Measurements from ENCODE around the gene PRRC2A.

Gene PRRC2A

DNA sequence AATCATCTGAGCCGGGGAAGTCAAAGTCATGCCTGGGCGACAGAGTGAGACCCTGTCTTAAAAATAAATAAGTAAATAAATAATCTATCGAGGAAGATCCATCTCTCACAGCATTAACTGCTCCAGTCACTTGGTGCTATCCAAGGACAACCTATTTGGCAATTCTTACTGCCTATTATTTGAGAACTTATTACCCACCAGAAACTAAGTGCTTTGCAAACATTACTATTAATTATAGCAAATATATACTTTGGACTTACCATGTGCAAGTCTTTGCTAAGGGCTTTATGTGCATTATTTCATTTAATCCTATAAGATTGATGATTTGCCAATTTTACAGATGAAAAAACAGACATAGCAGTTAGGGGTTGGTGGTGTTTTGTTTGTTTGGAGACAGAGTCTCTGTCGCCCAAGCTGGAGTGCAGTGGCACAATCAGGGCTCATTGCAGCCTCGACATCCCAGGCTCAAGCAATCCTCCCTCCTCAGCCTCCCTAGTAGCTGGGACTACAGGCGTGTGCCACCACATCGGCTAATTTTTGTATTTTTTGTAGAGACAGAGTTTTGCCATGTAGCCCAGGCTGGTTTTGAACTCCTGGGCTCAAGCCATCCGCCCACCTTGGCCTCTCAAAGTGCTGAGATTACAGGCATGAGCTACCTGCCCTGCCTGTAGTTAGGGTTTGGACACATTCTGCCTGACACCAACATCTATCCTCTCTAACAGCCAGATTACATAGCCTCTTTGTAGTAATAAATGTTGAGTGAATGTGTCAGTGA, 34.2 kb downstream of the PRRC2A start:
- DNase-seq: no peak

- no peak for DNase-seq
These were observed 35.1 kb downstream of the PRRC2A start, which contains the start of gene APOM for GRCh38 chr6:31655349-31656237. Gene APOM, plus strand, starts transcription at chr6:31655894. Its CDS starts 73 bp downstream, at chr6:31655967.

- DNase-seq: no peak
These were observed 37.1 kb downstream of the PRRC2A start for GRCh38 chr6:31657406-31658157.

- no peak for DNase-seq
These were observed 37.7 kb downstream of the PRRC2A start for GRCh38 chr6:31658158-31658688.

- no peak for DNase-seq
These were observed 38.6 kb downstream of the PRRC2A start for GRCh38 chr6:31658983-31659648.

DNA sequence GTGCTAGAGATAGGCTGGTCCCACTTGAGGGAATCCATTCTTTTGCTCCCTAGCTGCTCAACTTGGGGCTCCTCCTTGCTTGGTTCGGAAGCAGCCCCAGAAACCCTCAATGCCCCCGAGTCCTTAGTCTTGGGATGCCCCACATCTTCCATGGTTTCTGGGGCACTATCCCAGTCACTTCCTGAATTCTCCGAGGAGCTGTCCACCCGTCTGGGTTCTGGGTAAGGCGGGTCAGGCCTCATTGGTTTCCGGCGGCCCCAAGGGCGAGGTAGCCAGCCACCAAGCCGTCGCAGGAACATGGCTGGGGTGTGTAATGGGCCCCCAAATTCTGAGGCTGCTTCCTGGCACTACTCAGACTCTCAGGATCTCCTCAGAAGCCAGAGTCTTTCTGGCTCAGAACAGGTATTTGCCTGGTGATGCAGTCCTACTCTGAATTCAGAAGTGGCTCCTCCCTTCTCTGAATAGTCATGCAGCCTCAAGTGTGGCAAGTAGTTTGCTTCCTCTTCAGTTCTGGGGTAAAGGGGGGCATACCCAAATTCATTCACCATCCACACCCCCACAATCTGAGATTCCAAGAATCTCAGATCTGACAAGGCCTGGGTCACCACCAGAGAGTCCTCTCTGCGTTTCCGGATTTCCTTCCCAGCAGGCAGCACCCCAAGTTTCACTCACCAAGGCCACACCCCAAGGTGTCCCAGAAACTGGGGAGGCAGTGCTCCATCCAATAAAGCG, 39.3 kb downstream of the PRRC2A start:
- DNase-seq: no peak

DNA sequence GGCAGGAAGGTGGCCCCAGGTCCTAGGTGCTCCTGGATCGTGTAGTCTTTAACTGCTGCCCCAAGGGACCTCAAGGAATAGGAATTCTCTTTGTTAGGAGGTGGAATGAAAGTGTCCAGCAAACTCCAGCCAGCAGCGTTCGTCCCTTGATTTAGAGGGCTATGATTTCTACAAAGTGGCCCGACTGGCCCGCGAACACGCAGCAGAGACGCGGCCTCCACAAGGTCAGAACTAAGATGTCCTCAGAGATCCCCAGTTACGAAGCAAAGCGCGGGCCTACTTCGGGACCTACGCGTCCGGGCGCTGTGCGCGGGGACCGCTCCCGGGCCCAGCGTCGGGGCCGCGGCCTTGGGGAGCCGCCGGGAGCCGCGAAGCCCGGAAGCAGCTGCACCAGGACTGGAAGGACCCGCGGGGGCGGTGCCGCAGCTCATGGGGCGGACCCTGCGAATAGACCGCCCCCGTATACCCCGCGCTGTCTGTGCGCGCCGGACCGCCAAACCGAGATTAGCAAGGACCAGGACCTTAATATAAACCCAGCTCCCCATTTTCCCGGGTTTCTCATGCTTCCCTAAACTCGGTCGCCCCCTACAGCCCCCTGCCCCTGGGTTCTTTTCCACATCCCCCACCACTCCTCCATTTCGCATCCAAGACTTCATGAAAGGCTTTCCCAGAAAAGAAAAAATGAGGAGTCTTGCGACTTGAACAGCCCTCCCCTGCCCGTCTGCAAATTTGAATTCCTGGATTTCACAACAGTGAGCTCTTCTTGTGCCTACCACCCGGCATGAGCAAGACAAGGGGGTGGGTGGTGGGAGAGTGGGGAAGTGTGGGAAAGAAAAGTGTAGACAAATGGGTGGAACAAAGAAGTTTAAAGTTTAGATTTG, 40.1 kb downstream of the PRRC2A start, which contains the start of gene C6orf47:
Gene C6orf47 (minus strand): TSS at position 398 of the 881 bp plus-strand sequence. CDS start 831 bp downstream, outside the sequence.
- peak; percentile 26 for DNase-seq

- no peak for DNase-seq
These were observed 41.0 kb downstream of the PRRC2A start for GRCh38 chr6:31661262-31662123.

DNA sequence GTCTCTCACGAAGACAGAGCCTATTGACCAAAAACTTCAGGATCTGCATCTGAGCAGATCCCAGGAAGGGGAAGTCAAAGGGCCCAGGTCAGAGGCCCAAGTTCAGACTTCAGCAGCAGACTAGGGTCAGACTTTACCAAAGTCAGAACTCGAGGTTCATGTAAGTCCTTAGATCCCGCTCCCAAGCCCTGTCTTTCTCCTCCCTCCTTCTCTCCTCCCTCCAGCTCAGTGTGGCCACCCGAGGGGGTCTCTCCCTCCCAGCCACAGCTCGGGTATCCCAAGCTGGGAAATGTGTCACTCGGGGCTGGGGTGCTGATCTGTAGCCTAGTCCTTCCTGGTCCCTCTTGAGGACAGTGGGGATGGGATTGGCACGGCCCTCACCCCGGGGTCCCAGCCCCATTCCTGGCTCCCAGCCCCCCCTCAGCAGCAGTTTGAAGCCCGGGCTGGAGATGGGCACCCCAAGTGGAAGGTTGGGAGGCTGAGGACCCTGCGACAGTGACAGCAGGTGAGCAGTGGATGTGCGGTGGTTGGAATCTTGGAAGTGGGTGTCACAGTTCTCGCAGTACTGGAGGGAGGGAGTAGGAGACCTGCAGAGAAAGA, 41.7 kb downstream of the PRRC2A start:
- no peak for DNase-seq

DNA sequence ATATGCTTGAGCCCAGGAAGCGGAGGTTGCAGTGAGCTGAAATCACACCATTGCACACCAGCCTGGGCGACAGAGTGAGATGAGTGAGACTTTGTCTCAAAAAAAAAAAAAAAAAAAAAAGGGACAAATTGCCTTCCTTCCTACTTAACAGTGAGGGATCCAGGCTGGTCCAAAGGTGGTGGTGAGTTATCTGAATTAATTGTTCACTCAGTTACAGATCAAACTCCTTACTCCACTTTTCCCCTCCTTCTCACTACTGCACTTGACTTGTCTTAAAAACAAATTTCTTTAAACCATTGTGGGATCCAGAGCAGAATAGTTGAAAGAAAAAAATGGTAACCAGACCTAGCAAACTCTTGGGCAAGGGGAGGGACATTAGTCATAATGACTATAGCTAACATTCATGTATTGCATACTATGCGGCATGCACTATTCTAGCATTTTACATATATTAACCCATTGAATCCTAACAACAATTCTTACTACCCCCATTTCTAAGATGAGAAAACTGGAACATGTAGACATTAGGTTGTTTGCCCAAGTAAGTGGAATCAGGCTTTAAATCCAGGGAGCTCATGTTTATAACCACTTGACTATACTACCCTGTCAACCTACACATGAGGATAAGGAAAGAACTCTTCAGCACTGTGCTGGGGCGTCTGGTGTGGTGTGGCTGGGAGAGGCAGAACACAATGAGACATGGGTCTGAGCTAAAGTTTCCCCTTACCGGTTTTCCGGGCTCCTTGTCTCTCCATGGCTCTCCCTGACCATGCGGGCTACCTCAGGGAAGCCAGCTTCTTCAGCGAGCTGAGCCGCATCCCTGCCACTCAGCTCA, 42.8 kb downstream of the PRRC2A start:
- DNase-seq: no peak

DNA sequence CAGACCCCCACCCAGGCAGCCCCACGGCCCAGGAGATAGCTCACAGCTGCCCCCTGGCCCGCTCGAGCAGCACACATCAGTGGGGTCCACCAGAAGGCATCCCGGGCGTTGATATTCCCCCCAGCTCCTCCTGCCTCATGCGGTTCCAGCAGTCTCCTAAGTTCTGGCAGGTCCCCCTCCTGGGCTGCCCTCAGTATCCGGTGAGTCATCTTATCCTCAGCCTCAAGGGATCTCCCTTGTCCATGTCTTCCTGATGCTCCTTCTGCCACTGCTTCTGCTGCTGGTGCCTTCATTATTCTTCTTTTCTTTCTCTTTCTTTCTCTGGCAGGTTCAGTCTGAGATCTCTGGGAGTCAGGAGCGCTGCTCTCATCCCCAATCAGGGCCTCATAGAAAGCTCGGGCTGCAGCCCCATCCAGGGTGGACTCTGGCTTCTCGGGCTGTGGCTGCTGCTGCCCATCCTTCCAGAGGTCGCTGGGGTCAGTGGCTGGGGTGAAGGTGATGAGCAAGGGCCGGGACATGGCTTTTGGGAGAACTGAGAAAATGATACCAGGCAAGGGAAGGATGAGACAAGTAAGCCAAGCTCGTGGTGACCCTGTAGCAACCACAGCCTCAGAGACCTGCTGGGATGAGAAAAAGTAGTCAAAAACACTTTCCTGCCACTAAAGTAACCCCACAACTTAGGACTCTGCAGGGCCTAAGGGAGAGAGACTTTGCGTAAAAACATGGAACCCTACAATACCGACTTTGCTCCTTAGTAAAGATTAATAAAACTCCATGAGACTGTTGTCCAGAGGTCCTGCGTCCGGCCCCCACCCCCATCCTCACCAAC, 43.7 kb downstream of the PRRC2A start:
- DNase-seq: no peak

DNA sequence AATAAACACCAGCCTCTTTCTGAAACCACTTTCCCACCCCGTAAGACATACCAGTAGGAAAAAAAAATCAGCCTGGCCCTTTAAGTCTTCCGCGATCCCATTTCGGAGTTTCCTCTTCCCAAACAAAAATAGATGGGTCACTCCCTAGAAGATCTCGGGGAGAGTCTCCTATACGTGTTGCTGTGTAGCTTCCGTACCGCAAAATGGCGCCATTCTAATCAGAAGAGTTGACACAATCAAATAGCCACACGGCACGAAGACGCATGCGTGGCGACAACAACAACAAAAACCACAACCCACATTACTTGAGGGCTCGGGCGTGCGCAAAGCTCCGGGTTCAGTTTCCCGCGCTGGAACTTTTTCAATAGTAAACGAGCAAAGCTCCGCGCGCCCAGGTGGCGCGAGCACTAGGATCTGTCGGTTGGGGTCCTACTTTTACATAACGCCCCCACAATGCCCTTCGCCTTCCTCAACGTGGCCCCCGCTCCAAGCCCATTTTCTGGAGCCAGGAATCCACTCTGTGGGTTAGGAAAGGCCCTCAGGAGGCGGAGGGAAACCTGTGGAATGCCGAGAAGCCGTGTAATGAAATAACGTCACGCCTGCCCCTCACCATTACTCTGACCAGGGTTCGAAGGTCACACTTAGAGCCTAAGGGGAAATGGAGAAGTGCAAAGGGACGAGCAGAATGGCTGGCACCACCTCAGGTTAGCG, 44.4 kb downstream of the PRRC2A start, which contains the start of gene GPANK1:
Gene GPANK1 (minus strand): TSS at position 208 of the 711 bp plus-strand sequence. CDS start 519 bp downstream, outside the sequence.
- peak; percentile 62 for DNase-seq

GRCh38 chr6:31665501-31666336, 45.2 kb downstream of the PRRC2A start, which contains the start of gene CSNK2B:
Gene CSNK2B, plus strand, starts transcription at chr6:31666080. Its CDS starts 752 bp downstream, at chr6:31666832.
- DNase-seq: peak; percentile 97

GRCh38 chr6:31666337-31666965, 45.9 kb downstream of the PRRC2A start:
- no peak for DNase-seq

DNA sequence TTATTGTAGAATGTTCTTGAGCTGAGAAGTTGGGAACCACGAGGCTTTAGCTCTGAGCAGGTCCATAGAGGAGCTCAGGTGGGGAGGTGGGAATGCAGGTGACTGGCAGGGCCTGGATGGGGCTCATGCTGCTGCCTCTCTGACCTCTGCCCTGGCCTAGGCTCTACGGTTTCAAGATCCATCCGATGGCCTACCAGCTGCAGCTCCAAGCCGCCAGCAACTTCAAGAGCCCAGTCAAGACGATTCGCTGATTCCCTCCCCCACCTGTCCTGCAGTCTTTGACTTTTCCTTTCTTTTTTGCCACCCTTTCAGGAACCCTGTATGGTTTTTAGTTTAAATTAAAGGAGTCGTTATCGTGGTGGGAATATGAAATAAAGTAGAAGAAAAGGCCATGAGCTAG, 49.2 kb downstream of the PRRC2A start, which contains the start of gene LY6G5B:
Gene LY6G5B (plus strand): TSS at position 301 of the 400 bp plus-strand sequence. CDS start 975 bp downstream, outside the sequence.
- DNase-seq: no peak
